Choroid plexus epithelial cell (primary cell): Measurements from ENCODE around the gene SPATA46.

Experiments
- DNase-seq: peaks from one replicate; pipeline ENCODE4 v3.0.0-alpha.2; 2010; ENCODE audit warnings: low read depth
- H3K4me3 ChIP-seq: 2 replicates; pipeline ENCODE4 v1.5.1; 2011; ENCODE audit warnings: low read depth, mild to moderate bottlenecking, control low read depth, low read length, moderate library complexity
- TF ChIP-seq, protein P1 (sequence below): conservative IDR thresholded peaks from 2 replicates; pipeline ENCODE4 v1.5.1; 2011; ENCODE audit warnings: low read depth, mild to moderate bottlenecking, control low read depth, inconsistent platforms, low read length, moderate library complexity

Gene SPATA46

DNA sequence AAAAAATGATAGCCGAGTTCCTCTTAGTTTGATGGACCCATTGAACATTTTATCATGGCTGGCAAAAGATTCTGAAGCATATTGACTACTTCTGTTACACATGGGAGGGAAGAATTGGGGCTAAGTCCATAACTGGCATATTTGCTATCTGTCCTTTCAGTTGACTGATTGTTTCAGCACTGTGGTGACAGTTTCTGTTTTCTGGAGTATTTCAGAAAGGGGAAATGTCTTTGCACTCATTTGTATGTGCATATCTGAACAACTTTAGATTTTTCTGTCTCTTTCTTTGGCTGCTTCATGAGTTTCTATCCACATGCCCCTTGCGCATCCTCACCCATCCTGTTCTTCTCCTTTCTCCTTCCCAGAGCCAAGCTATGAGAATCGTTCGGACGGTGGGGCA lies 33.2 kb downstream of the SPATA46 start:
- TF ChIP-seq, protein P1, sequence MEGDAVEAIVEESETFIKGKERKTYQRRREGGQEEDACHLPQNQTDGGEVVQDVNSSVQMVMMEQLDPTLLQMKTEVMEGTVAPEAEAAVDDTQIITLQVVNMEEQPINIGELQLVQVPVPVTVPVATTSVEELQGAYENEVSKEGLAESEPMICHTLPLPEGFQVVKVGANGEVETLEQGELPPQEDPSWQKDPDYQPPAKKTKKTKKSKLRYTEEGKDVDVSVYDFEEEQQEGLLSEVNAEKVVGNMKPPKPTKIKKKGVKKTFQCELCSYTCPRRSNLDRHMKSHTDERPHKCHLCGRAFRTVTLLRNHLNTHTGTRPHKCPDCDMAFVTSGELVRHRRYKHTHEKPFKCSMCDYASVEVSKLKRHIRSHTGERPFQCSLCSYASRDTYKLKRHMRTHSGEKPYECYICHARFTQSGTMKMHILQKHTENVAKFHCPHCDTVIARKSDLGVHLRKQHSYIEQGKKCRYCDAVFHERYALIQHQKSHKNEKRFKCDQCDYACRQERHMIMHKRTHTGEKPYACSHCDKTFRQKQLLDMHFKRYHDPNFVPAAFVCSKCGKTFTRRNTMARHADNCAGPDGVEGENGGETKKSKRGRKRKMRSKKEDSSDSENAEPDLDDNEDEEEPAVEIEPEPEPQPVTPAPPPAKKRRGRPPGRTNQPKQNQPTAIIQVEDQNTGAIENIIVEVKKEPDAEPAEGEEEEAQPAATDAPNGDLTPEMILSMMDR = no peak
- DNase-seq = no peak
- H3K4me3 ChIP-seq = no peak overlapping the region

DNA sequence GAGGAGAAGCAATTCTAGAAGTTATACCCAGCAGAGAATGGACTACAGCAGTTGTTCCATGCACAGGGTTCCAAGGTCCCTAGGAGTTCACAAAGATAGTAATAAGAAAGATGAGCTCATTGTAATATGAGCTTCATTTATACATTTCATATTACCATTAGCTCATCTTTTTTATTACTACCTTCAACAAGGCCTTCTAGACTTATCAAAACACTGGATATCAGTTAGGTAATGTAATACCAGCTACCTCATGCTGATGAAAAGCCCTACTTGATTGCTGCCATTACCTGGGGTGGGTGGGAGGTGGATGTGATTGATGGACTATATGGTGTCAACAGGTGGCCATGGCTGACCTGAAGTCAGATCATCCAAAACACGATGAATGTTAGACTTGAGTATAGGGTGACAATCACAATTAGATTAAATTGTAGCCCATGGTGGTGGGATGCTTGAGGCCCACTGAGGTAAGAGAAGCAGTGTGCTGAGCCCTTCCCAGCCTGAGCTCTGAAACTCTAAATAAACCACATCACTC lies 34.1 kb downstream of the SPATA46 start:
- TF ChIP-seq, protein P1 = no peak
- no peak for DNase-seq
- no peak overlapping the region for H3K4me3 ChIP-seq

DNA sequence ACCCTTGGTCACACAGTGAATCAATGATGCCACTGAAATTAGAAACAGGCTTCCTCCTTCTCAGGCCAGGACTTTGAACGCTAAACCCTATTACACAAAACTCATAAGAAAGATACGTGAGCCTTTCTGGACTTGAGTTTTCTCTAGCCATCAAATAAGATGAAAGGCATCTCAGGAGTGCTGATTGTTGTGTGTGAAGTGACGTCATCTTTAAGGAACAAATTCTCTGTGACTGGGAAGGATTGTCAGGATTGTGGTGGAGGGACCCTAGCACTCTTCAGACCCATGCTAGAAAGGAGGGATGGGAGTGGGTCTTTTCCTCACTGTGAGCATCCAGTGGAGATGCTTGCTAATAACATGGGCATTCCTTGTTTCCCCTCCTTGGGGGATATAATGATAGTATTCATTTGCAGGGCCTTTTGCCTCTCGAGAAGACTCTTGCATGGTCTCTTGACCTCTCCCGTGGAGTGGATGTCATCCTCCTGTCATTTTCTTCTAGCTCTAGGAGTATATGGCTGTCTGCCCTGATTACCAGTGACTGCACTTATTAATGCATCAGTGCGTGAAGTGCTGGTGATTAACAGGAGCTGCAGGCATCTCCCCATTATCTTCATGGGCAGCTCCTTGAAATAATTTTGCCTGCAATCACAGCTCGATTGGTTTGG lies 39.9 kb downstream of the SPATA46 start:
- DNase-seq = no peak
- H3K4me3 ChIP-seq = no peak overlapping the region
- TF ChIP-seq, protein P1 = no peak

DNA sequence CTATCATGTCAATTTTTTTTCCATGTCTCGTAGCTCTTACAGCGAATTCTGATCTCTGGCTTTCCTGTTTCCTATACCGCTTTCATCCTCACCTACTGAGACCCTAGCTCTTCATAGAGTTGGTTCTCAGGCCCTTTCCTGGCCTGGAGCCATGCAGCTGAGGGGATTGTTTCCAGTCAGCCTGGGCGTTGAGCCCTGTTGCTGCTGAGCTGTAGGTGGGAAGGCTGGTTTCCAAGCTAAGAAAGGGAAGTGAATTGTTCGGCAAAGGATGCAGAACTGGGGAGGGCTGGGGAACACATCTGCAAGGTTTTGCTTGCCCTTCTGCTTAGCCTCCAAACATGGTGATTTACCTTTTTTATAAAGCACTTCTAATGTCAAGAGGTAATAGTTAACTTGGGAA lies 41.5 kb downstream of the SPATA46 start:
- TF ChIP-seq, protein P1 = no peak
- H3K4me3 ChIP-seq = no peak overlapping the region
- DNase-seq = no peak

DNA sequence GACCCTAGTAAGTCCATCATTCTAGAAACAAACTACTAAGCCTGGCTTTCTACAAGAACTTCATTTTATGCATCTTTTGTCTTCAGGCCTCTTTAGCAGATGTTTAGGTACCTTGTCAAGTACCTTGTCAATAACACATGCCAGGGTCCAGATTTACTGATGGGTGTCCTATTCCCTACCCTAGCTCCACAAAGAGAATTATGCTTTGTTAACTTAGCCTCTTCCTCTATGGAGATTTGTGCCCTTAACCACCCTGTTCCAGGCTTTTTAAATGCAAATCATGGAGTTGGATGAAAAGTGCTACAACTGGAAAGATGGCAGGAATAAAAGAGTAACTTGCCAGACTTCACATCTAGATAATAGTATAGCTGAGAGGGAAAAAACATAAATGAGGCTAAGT lies 42.7 kb downstream of the SPATA46 start:
- H3K4me3 ChIP-seq = no peak overlapping the region
- TF ChIP-seq, protein P1 = no peak
- no peak for DNase-seq

DNA sequence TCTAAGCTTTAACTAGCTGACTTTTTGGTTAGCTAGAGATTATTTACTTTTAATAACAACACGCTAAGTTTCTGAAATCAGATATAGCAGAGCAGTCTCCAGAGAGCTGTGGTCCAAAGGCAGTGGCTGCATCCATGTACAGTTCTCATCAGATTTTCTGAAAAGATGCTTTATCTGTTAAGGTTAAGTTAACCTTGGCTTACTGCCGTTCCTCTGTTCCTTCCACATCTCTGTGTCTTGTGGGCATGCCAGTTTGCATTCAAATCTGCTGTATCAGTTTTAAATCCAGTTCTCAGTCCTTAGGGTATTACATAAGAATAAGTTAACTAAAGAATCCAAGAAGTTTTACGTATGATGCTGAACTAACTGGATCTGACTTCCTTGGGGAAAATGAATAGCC lies 46.8 kb downstream of the SPATA46 start:
- TF ChIP-seq, protein P1 = no peak
- no peak overlapping the region for H3K4me3 ChIP-seq
- DNase-seq = no peak

DNA sequence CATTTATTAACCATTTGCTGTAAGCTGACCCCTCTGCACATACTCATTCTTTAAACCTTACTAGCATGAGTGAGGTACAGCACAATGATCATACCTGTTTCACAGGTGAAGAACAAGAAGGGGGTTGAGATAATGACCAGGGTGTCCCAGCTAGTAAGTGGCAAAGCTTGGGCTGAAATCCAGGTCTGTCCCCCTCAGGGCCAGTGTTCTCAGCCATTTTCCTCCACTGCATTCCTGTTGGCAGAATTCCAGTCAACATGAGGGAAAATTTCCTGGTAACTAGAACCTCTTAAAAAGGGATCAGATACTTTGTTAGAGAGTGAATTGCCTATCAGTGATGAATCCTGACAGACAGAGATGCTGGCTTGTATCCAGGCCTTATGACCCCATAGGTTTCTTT lies 48.1 kb downstream of the SPATA46 start:
- TF ChIP-seq, protein P1 = no peak
- no peak overlapping the region for H3K4me3 ChIP-seq
- no peak for DNase-seq
